Caco-2 (cell line): Measurements from ENCODE around the gene SORBS1. TPM values are rescaled to one million over a fixed set of nuclear protein-coding genes. Genes with fewer than 3 reads are reported as not detected.

Experiments
- BruUV-seq: library from RNA; stranded (reverse); fragments of 400-500 nt; replicated peaks from 2 replicates; lab custom pipeline; 2021; lab: Mats Ljungman, UMichigan
- CTCF ChIA-PET: fragments of 300-600 bp; sonication (Branson Sonifier 250); formaldehyde crosslinking; loops from one replicate; lab custom pipeline; 2022; ENCODE audit warnings: antibody characterized with exemption; lab: Charles Lee
- POLR2A ChIA-PET: fragments of 300-600 bp; sonication (Branson Sonifier 250); formaldehyde crosslinking; loops from one replicate; lab custom pipeline; 2022; ENCODE audit warnings: antibody characterized with exemption; lab: Charles Lee
- DNase-seq, 2 experiments: peaks; one replicate each; pipeline versions ENCODE4 v3.0.0 to v3.0.0-alpha.2; 2020 to 2022
- H3K27me3 ChIP-seq: replicated peaks from 2 replicates; pipeline ENCODE4 v1.6.0; 2011; ENCODE audit warnings: low read length; ENCODE audit not compliant: control insufficient read depth, insufficient read depth
- H3K36me3 ChIP-seq: 2 replicates; pipeline ENCODE4 v1.5.1; 2011; ENCODE audit warnings: low read length; ENCODE audit not compliant: control insufficient read depth, insufficient read depth
- H3K4me1 ChIP-seq: fragments of 250-450 bp; sonication (Bioruptor Pico); 2 replicates; pipeline ENCODE4 v1.5.1; 2020; ENCODE audit warnings: mild to moderate bottlenecking
- H3K4me3 ChIP-seq: 2 replicates; pipeline ENCODE4 v1.5.1; 2011; ENCODE audit warnings: low read depth, mild to moderate bottlenecking, control low read depth, low read length
- H3K9me3 ChIP-seq: fragments of 250-450 bp; sonication (Bioruptor Pico); 2 replicates; pipeline ENCODE4 v1.5.1; 2020; ENCODE audit warnings: mild to moderate bottlenecking, moderate library complexity
- H3K27ac Mint-ChIP-seq: one replicate; pipeline ENCODE4 v1.8.0; 2022; ENCODE audit warnings: mixed read lengths; ENCODE audit not compliant: unreplicated experiment
- H3K27me3 Mint-ChIP-seq: one replicate; pipeline ENCODE4 v1.8.0; 2022; ENCODE audit warnings: mixed read lengths; ENCODE audit not compliant: insufficient read depth, unreplicated experiment
- H3K36me3 Mint-ChIP-seq: one replicate; pipeline ENCODE4 v1.8.0; 2022; ENCODE audit warnings: mild to moderate bottlenecking, mixed read lengths; ENCODE audit not compliant: insufficient read depth, unreplicated experiment
- H3K4me1 Mint-ChIP-seq: one replicate; pipeline ENCODE4 v1.8.0; 2022; ENCODE audit warnings: low read depth, mixed read lengths; ENCODE audit not compliant: unreplicated experiment
- H3K4me3 Mint-ChIP-seq: one replicate; pipeline ENCODE4 v1.8.0; 2022; ENCODE audit warnings: mild to moderate bottlenecking, moderate library complexity, mixed read lengths; ENCODE audit not compliant: unreplicated experiment
- H3K9me3 Mint-ChIP-seq: one replicate; pipeline ENCODE4 v1.8.0; 2022; ENCODE audit warnings: mixed read lengths; ENCODE audit not compliant: unreplicated experiment
- CTCF ChIP-seq, 2 experiments: fragments of 200-600 bp in 1 of 2; IDR thresholded peaks; 1 replicate in 1 of 2; 2 replicates in 1 of 2; pipeline versions ENCODE4 v1.5.1 to v1.8.0; 2011 to 2022; ENCODE audit warnings: antibody characterized with exemption in 1 of 2, control low read depth in 1 of 2, inconsistent platforms in 1 of 2, low read depth in 1 of 2, low read length in 1 of 2, mild to moderate bottlenecking in 1 of 2, moderate library complexity in 1 of 2; ENCODE audit not compliant: insufficient read depth in 1 of 2, severe bottlenecking in 1 of 2, unreplicated experiment in 1 of 2
- intact Hi-C: fragments of 100-400 bp; cut with micrococcal nuclease; formaldehyde crosslinking; loops from one replicate; pipeline ENCODE4 v1.10.0; 2022; ENCODE audit not compliant: unreplicated experiment
- total RNA-seq: library from RNA; stranded (reverse); gene quantifications from 2 replicates; pipeline ENCODE4 v1.2.3, GENCODE V29; 2022

SORBS1 gene
- total RNA-seq, 1 experiment from 2014 or later: 39.3 TPM

DNA sequence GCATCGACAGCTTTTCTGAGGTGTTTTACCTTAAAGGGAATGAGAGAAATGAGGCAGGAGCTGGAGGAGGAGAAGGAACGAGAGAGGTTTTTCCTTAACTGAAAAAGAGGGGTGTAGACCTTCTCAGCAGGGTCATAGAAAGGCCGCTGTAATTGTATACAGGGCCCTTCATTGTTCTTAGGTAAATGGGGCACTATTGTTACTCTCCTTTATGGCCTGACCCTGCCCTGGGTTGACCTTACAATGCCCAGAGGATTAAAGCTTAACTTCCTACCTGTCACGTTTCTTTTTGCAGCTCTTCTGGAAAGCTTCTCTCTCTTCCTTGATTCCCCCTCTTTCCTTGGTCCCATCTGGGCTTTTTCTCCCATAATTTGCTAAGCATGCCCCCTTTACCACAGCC is 256.7 kb downstream of the SORBS1 start:
- Mint-ChIP-seq H3K27me3 (no peaks in the 10 kb centered on the region), H3K4me3 (no peak overlapping the region), H3K36me3 (no peaks in the 10 kb centered on the region), H3K27ac (no peak overlapping the region), H3K9me3 (no peaks in the 10 kb centered on the region), H3K4me1 (peaks cover 16% of the 10 kb centered on the region)
- intact Hi-C loops: no loop called here
- ChIA-PET POLR2A (no interaction called here), CTCF (interaction anchor here (0.7 to 0.8 kb wide), 2 partner anchors 26 to 171 kb away, joined by 3 read pairs; no protein-coding TSS in a partner anchor)
- no peak for TF ChIP-seq CTCF (IDR thresholded peaks at IDR 0.05; ENCODE audit: insufficient read depth in 1 of 2, low read depth in 1 of 2, low read length in 1 of 2, severe bottlenecking in 1 of 2, unreplicated experiment in 1 of 2)
- peaks cover 56% of the 10 kb centered on the region for H3K4me1 ChIP-seq
- no TSS peak for BruUV-seq
- H3K27me3 ChIP-seq: no peaks in the 10 kb centered on the region
- no peak overlapping the region for H3K4me3 ChIP-seq
- no peak for DNase-seq
- H3K9me3 ChIP-seq: no peaks in the 10 kb centered on the region
- H3K36me3 ChIP-seq: no peaks in the 10 kb centered on the region

GRCh38 chr10:95303950-95304349 is 257.2 kb downstream of the SORBS1 start:
- Histone ChIP-seq H3K4me3 (no peak overlapping the region), H3K4me1 (peaks cover 56% of the 10 kb centered on the region), H3K27me3 (no peaks in the 10 kb centered on the region), H3K36me3 (no peaks in the 10 kb centered on the region), H3K9me3 (no peaks in the 10 kb centered on the region)
- peaks cover 13% of the 10 kb centered on the region for H3K4me1 Mint-ChIP-seq
- H3K36me3 Mint-ChIP-seq: no peaks in the 10 kb centered on the region
- POLR2A ChIA-PET: no interaction called here
- H3K27me3 Mint-ChIP-seq: no peaks in the 10 kb centered on the region
- TF ChIP-seq CTCF (IDR thresholded peaks at IDR 0.05; ENCODE audit: insufficient read depth in 1 of 2, low read depth in 1 of 2, low read length in 1 of 2, severe bottlenecking in 1 of 2, unreplicated experiment in 1 of 2): no peak
- intact Hi-C loops: no loop called here
- CTCF ChIA-PET: interaction anchor here (0.8 kb wide), 1 partner anchor 26 kb away, joined by 3 read pairs; no protein-coding TSS in a partner anchor
- H3K9me3 Mint-ChIP-seq: no peaks in the 10 kb centered on the region
- H3K27ac Mint-ChIP-seq: no peak overlapping the region
- no peak overlapping the region for H3K4me3 Mint-ChIP-seq
- BruUV-seq: no TSS peak
- no peak for DNase-seq

DNA sequence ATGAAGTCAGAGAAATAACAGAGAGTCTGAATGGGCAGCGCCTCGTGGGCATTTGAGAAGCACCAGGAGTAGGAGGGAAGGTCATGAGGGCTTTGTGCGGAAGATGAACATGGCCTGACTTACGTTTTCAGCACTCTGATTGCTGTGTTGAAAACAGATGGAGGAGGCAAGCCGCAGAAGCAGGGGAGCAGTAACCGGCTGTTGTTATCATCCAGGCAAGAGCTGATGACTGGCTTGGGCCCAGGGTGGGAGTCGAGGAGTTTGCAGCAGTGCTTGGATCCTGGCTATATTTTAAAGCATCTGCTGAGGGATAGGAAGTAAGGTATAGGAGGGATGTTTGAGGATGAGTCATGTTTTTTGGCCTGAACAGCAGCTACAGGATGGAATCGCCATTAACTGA is 257.6 kb downstream of the SORBS1 start:
- DNase-seq: no peak
- no TSS peak for BruUV-seq
- Mint-ChIP-seq H3K4me3 (no peak overlapping the region), H3K27ac (no peak overlapping the region), H3K9me3 (no peaks in the 10 kb centered on the region), H3K27me3 (no peaks in the 10 kb centered on the region), H3K36me3 (no peaks in the 10 kb centered on the region), H3K4me1 (peaks cover 9% of the 10 kb centered on the region)
- TF ChIP-seq CTCF (IDR thresholded peaks at IDR 0.05; ENCODE audit: insufficient read depth in 1 of 2, low read depth in 1 of 2, low read length in 1 of 2, severe bottlenecking in 1 of 2, unreplicated experiment in 1 of 2): no peak
- Histone ChIP-seq H3K9me3 (no peaks in the 10 kb centered on the region), H3K27me3 (no peaks in the 10 kb centered on the region), H3K36me3 (no peaks in the 10 kb centered on the region), H3K4me1 (peaks cover 51% of the 10 kb centered on the region), H3K4me3 (no peak overlapping the region)
- ChIA-PET CTCF (no interaction called here), POLR2A (no interaction called here)
- intact Hi-C loops: no loop called here
